Activated CD8-positive, alpha-beta T cell treated with anti-CD3 and anti-CD28 coated beads, Interleukin-2, amount 10 ng/mL, durations not matched to agents 7 days and 5 days (primary cell): Measurements from ENCODE around the gene LINC00237. TPM values are rescaled to one million over a fixed set of nuclear protein-coding genes. Genes with fewer than 3 reads are reported as not detected.

ENCODE experiments used
- total RNA-seq, 2 experiments: library from RNA; stranded (reverse); gene quantifications; one replicate each; pipeline ENCODE4 v1.2.3, GENCODE V29; 2021

LINC00237 gene
- total RNA-seq, 2 experiments from 2014 or later, result not detected

Other genes with a start within 250 kb of the LINC00237 start
- 10 to 100 TPM; 16.2 to 19.9 TPM for gene KIZ, start 19.7 kb upstream of the LINC00237 start, total RNA-seq
- 10 to 100 TPM; 54.4 to 57.7 TPM for gene XRN2, start 197.0 kb upstream of the LINC00237 start, total RNA-seq